CD4-positive, alpha-beta T cell (primary cell): Measurements from ENCODE around the gene ATP4B. TPM values are rescaled to one million over a fixed set of nuclear protein-coding genes. Genes with fewer than 3 reads are reported as not detected.

Experiments used
- ATAC-seq: fragments of 200-7000 bp; cut with Tn5 transposase; one replicate; pipeline ENCODE4 v1.10.0; 2022; ENCODE audit warnings: mild to moderate bottlenecking; ENCODE audit not compliant: poor library complexity
- CTCF ChIA-PET: fragments of 350-600 bp; sonication (Branson Sonifier 250); formaldehyde crosslinking; loops from one replicate; lab custom pipeline; 2021; ENCODE audit warnings: antibody characterized with exemption, inconsistent platforms; lab: Charles Lee
- POLR2A ChIA-PET: fragments of 350-600 bp; sonication (Branson Sonifier 250); formaldehyde crosslinking; loops from one replicate; lab custom pipeline; 2021; ENCODE audit warnings: antibody characterized with exemption, inconsistent platforms; lab: Charles Lee
- DNase-seq, 14 experiments: peaks; one replicate each; pipeline ENCODE4 v3.0.0-alpha.2; 2013 to 2020; ENCODE audit warnings: mixed read lengths in 2 of 14
- H3K27ac ChIP-seq, 2 donors: one replicate each; pipeline versions ENCODE4 v1.5.1 to v1.7.0; 2013; ENCODE audit warnings: low read length in 2 of 2, low read depth in 1 of 2, mild to moderate bottlenecking in 1 of 2
- H3K27me3 ChIP-seq, 2 experiments: 1 replicate in 1 of 2; 2 replicates in 1 of 2; pipeline versions ENCODE4 v1.6.1 to v1.7.0; 2013; ENCODE audit warnings: low read length in 2 of 2, control low read depth in 1 of 2, mild to moderate bottlenecking in 1 of 2, moderate library complexity in 1 of 2; ENCODE audit not compliant: insufficient read depth in 2 of 2, control insufficient read depth in 1 of 2
- H3K36me3 ChIP-seq: one replicate; pipeline ENCODE4 v1.6.1; 2013; ENCODE audit warnings: low read length, control low read depth; ENCODE audit not compliant: insufficient read depth
- H3K4me1 ChIP-seq: one replicate; pipeline ENCODE4 v1.6.1; 2013; ENCODE audit warnings: low read length, control low read depth; ENCODE audit not compliant: insufficient read depth
- H3K4me3 ChIP-seq: one replicate; pipeline ENCODE4 v1.5.1; 2013; ENCODE audit warnings: mild to moderate bottlenecking, low read length, moderate library complexity
- H3K9me3 ChIP-seq, 2 experiments: 1 replicate in 1 of 2; 2 replicates in 1 of 2; pipeline versions ENCODE4 v1.6.1 to v1.7.0; 2013; ENCODE audit warnings: low read length in 2 of 2, mild to moderate bottlenecking in 2 of 2, control low read depth in 1 of 2, moderate library complexity in 1 of 2; ENCODE audit not compliant: control insufficient read depth in 1 of 2, insufficient read depth in 1 of 2
- H3K27ac Mint-ChIP-seq: one replicate; pipeline ENCODE4 v1.8.0; 2020; ENCODE audit warnings: mixed read lengths
- H3K27me3 Mint-ChIP-seq: one replicate; pipeline ENCODE4 v1.8.0; 2021; ENCODE audit warnings: mixed read lengths
- H3K36me3 Mint-ChIP-seq: one replicate; pipeline ENCODE4 v1.8.0; 2021; ENCODE audit warnings: low read depth, mixed read lengths
- H3K4me1 Mint-ChIP-seq: one replicate; pipeline ENCODE4 v1.8.0; 2021; ENCODE audit warnings: low read depth, mixed read lengths
- H3K4me3 Mint-ChIP-seq: one replicate; pipeline ENCODE4 v1.8.0; 2020; ENCODE audit warnings: mild to moderate bottlenecking, mixed read lengths
- H3K9me3 Mint-ChIP-seq: one replicate; pipeline ENCODE4 v1.8.0; 2020; ENCODE audit warnings: mixed read lengths
- CTCF ChIP-seq: fragments of 200-600 bp; IDR thresholded peaks from one replicate; pipeline ENCODE4 v1.8.0; 2022; ENCODE audit warnings: antibody characterized with exemption, mild to moderate bottlenecking
- intact Hi-C, 2 experiments: fragments of 100-400 bp; cut with DNase I in 1 of 2; cut with micrococcal nuclease in 1 of 2; formaldehyde crosslinking; loops; one replicate each; pipeline versions ENCODE4 v1.15.1 to v1.9.0; 2023 to 2025; cut with DNase I, micrococcal nuclease
- total RNA-seq, 174 experiments: library from RNA in 2 of 174; stranded (reverse) in 2 of 174; gene quantifications; one replicate each; pipeline ENCODE4 v1.2.3 and lab custom pipeline; 2021 to 2026

Gene ATP4B
- total RNA-seq, 2 experiments from 2014 or later: not detected

- DNase-seq (no peak), ATAC-seq (no peak)
- no peaks in the 10 kb centered on the region for H3K27me3 Mint-ChIP-seq
- intact Hi-C loops: no loop called here
- no peaks in the 10 kb centered on the region for H3K36me3 Mint-ChIP-seq
- H3K27me3 ChIP-seq: no peaks in the 10 kb centered on the region
- no peak overlapping the region for H3K4me3 Mint-ChIP-seq
- H3K36me3 ChIP-seq: no peaks in the 10 kb centered on the region
- peaks cover 5% of the 10 kb centered on the region for H3K4me1 ChIP-seq
- no peaks in the 10 kb centered on the region for H3K4me1 Mint-ChIP-seq
- no peak for TF ChIP-seq CTCF
- H3K27ac ChIP-seq: no peak overlapping the region
- no peak overlapping the region for H3K4me3 ChIP-seq
- H3K9me3 Mint-ChIP-seq: no peaks in the 10 kb centered on the region
- peaks cover 0 to 8% of the 10 kb centered on the region in 2 experiments for H3K9me3 ChIP-seq
- no peak overlapping the region for H3K27ac Mint-ChIP-seq
- CTCF ChIA-PET: no interaction called here
- POLR2A ChIA-PET: no interaction called here
Observed at GRCh38 chr13:113654175-113654560, 3.8 kb downstream of the ATP4B start.

- peaks cover 0 to 8% of the 10 kb centered on the region in 2 experiments for H3K9me3 ChIP-seq
- ATAC-seq (peak; percentile 48), DNase-seq (peak in 4 of 14 experiments; percentile 17 to 33 (median 27))
- H3K27me3 Mint-ChIP-seq: no peaks in the 10 kb centered on the region
- no peak overlapping the region for H3K4me3 ChIP-seq
- H3K27ac ChIP-seq: no peak overlapping the region
- ChIA-PET POLR2A (no interaction called here), CTCF (no interaction called here)
- peaks cover 5% of the 10 kb centered on the region for H3K4me1 ChIP-seq
- H3K4me3 Mint-ChIP-seq: no peak overlapping the region
- H3K36me3 Mint-ChIP-seq: no peaks in the 10 kb centered on the region
- no peak overlapping the region for H3K27ac Mint-ChIP-seq
- H3K9me3 Mint-ChIP-seq: no peaks in the 10 kb centered on the region
- no peak for TF ChIP-seq CTCF
- H3K4me1 Mint-ChIP-seq: no peaks in the 10 kb centered on the region
- no peaks in the 10 kb centered on the region for H3K36me3 ChIP-seq
- intact Hi-C loops: no loop called here
- no peaks in the 10 kb centered on the region for H3K27me3 ChIP-seq
Observed at GRCh38 chr13:113653264-113654174, 4.5 kb downstream of the ATP4B start.

GRCh38 chr13:113652404-113653263 lies 5.4 kb downstream of the ATP4B start:
- TF ChIP-seq CTCF: no peak
- intact Hi-C loops: no loop called here
- H3K27ac Mint-ChIP-seq: no peak overlapping the region
- no peaks in the 10 kb centered on the region for H3K27me3 Mint-ChIP-seq
- H3K36me3 Mint-ChIP-seq: no peaks in the 10 kb centered on the region
- POLR2A ChIA-PET: no interaction called here
- Histone ChIP-seq H3K27ac (no peak overlapping the region), H3K4me3 (no peak overlapping the region), H3K27me3 (no peaks in the 10 kb centered on the region), H3K36me3 (no peaks in the 10 kb centered on the region), H3K9me3 (peaks cover 0 to 8% of the 10 kb centered on the region in 2 experiments), H3K4me1 (peaks cover 5% of the 10 kb centered on the region)
- no peak for ATAC-seq
- no peak overlapping the region for H3K4me3 Mint-ChIP-seq
- CTCF ChIA-PET: no interaction called here
- DNase-seq: peak in 1 of 14 experiments; percentile 27
- no peaks in the 10 kb centered on the region for H3K9me3 Mint-ChIP-seq
- peaks cover 8% of the 10 kb centered on the region for H3K4me1 Mint-ChIP-seq
